Measurements from ENCODE around the gene HYAL3. TPM values are rescaled to one million over a fixed set of nuclear protein-coding genes. Genes with fewer than 3 reads are reported as not detected.

The HYAL3 gene
- total and polyA plus RNA-seq, 2 of the 13 experiments (the other 11 are each of a cell fraction or from before 2014, with no cell fraction given), result 5.5 to 10.4 TPM

- TF ChIP-seq GLI4 (CRISPR knock-in tag; IDR thresholded peaks at IDR 0.05; ENCODE audit: borderline replicate concordance), result peak; percentile 85; the same call in 1 of the 2 replicates
- peak; percentile 34; the same call in 1 of the 2 replicates for TF ChIP-seq NR2F6 (IDR thresholded peaks at IDR 0.05)
- peak; percentile 60 for TF ChIP-seq NR2F6 (CRISPR knock-in tag; IDR thresholded peaks at IDR 0.05)
- 0 out of 2 replicates have a peak, but pooled peaks have one; percentile 10 for TF ChIP-seq PAX8 (CRISPR knock-in tag; IDR thresholded peaks at IDR 0.05; ENCODE audit: borderline replicate concordance)
- peak; percentile 62; the same call in 1 of the 2 replicates for TF ChIP-seq AHDC1 (CRISPR knock-in tag; IDR thresholded peaks at IDR 0.05; ENCODE audit: borderline replicate concordance)
- TF ChIP-seq ZKSCAN1 (IDR thresholded peaks at IDR 0.05; ENCODE audit: low read length), result 0 out of 2 replicates have a peak, but pooled peaks have one; percentile 27
- TF ChIP-seq LRRFIP1 (CRISPR knock-in tag; conservative IDR thresholded peaks at IDR 0.05), result no peak
- no peak for TF ChIP-seq ZFP62 (CRISPR knock-in tag; IDR thresholded peaks at IDR 0.05)
- peak; percentile 32; the same call in 1 of the 2 replicates for TF ChIP-seq ZNF792 (CRISPR knock-in tag; IDR thresholded peaks at IDR 0.05)
- TF ChIP-seq TBL1XR1 (IDR thresholded peaks at IDR 0.05; ENCODE audit: borderline replicate concordance, low read length, partially characterized antibody), result no peak
- peak; percentile 50 for TF ChIP-seq ZNF781 (CRISPR knock-in tag; IDR thresholded peaks at IDR 0.05; ENCODE audit: borderline replicate concordance, not compliant biosample characterization)
- peak; percentile 19; the same call in 1 of the 2 replicates for TF ChIP-seq ZBTB38 (CRISPR knock-in tag; IDR thresholded peaks at IDR 0.05)
- TF ChIP-seq JUN (CRISPR knock-in tag; IDR thresholded peaks at IDR 0.05), result no peak; the same call in none of the 2 replicates
- TF ChIP-seq ZBTB4 (CRISPR knock-in tag; IDR thresholded peaks at IDR 0.05; ENCODE audit: borderline replicate concordance), result no peak; the same call in 1 of the 2 replicates
- peak; percentile 89; the same call in 1 of the 2 replicates for TF ChIP-seq ZSCAN30 (CRISPR knock-in tag; IDR thresholded peaks at IDR 0.05)
- no peak; the same call in 1 of the 2 replicates for TF ChIP-seq SMAD3 (CRISPR knock-in tag; IDR thresholded peaks at IDR 0.05)
- no peak for TF ChIP-seq DNMT1 (CRISPR knock-in tag; IDR thresholded peaks at IDR 0.05)
- TF ChIP-seq NFATC3 (CRISPR knock-in tag; IDR thresholded peaks at IDR 0.05), result no peak
These were observed 4.0 kb upstream of the HYAL3 start, which contains the start of gene HYAL1 (continued) for GRCh38 chr3:50303013-50303815.
